ENCODE measurements around the gene BCAS3.

BCAS3 gene

GRCh38 chr17:61072648-61073047 lies 395.0 kb downstream of the BCAS3 start:
- no peaks in the 10 kb centered on the region for H3K27me3 ChIP-seq (replicated peaks)

GRCh38 chr17:61073131-61073530 lies 395.5 kb downstream of the BCAS3 start:
- Histone ChIP-seq H3K27me3 (replicated peaks) (no peaks in the 10 kb centered on the region), H3K4me3 (ENCODE audit: low read depth, low read length) (no peak overlapping the region), H3K27ac (no peak overlapping the region), H3K36me3 (replicated peaks) (no peaks in the 10 kb centered on the region)
- in situ Hi-C loops (cut with HindIII; ENCODE audit: low pct_ligation_motif_present, low sequenced_read_pairs), result no loop called here
- no peak for DNase-seq
- no peak for TF ChIP-seq CTCF (IDR thresholded peaks at IDR 0.05; ENCODE audit: low read depth, low read length, missing control alignments)

More at GRCh38 chr17:61072648-61073047, 395.0 kb downstream of the BCAS3 start:
- no peak for DNase-seq
- no peak overlapping the region for H3K4me3 ChIP-seq (ENCODE audit: low read depth, low read length)
- no peak for TF ChIP-seq CTCF (IDR thresholded peaks at IDR 0.05; ENCODE audit: low read depth, low read length, missing control alignments)
- H3K27ac ChIP-seq, result no peak overlapping the region
- in situ Hi-C loops (cut with HindIII; ENCODE audit: low pct_ligation_motif_present, low sequenced_read_pairs), result no loop called here
- no peaks in the 10 kb centered on the region for H3K36me3 ChIP-seq (replicated peaks)

DNA sequence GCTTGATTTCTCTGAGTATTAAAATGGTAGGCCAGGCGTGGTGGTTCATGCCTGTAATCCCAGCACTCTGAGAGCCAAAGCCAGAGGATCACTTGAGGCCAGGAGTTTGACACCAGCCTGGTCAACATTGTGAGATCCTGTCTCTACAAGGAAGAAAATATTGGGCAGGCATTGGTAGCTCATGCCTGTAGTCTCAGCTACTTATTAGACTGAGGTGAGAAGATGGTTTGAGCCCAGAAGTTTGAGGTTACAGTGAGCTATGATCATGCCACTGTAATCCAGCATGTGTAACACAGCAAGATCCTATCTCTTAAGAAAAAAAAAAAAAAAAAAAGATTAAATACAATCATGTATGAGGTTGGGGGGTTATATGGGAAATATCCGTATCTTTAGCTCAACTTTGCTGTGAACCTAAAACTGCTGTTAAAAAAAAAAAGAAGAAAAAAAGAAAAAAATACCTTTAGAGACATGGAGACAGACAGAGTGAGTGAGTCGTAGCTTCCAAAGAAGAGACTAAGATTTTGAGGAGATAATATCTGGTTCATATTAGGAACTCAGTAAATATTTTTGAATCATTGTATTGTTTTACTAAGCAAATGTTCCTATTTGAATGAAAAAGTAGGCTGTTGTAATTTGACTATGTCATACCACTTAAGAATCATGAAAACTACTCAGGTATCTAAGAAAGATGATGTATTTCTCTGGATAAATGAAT lies 396.3 kb downstream of the BCAS3 start:
- no peaks in the 10 kb centered on the region for H3K27me3 ChIP-seq (replicated peaks)
- no peaks in the 10 kb centered on the region for H3K36me3 ChIP-seq (replicated peaks)
- TF ChIP-seq CTCF (IDR thresholded peaks at IDR 0.05; ENCODE audit: low read depth, low read length, missing control alignments), result no peak
- no peak overlapping the region for H3K27ac ChIP-seq
- H3K4me3 ChIP-seq (ENCODE audit: low read depth, low read length), result no peak overlapping the region
- in situ Hi-C loops (cut with HindIII; ENCODE audit: low pct_ligation_motif_present, low sequenced_read_pairs), result no loop called here
- DNase-seq, result no peak

- H3K27ac ChIP-seq, result no peak overlapping the region
- H3K27me3 ChIP-seq (replicated peaks), result no peaks in the 10 kb centered on the region
Measured at GRCh38 chr17:61075988-61076387, 398.3 kb downstream of the BCAS3 start.

DNA sequence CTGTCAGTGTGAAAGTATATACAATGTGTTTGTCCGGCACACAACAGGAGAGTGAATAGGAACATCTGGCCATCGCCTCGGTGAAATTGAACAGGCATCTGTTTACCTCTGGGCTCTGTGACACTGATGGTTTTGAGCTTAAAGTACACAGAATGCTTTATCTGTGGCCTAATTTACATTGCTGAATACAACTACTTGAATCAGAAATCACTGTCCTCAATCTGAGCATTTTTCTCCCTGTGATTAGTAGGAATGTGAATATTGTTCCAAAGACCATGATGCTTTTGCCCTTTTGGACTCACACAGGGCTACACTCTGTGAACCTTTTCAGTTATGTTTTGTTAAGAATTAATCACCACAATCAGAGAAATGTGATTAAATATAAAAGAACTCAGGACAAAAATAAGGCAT lies 399.0 kb downstream of the BCAS3 start:
- Histone ChIP-seq H3K4me3 (ENCODE audit: low read depth, low read length) (no peak overlapping the region), H3K27ac (peak overlapping the region; percentile 7), H3K36me3 (replicated peaks) (no peaks in the 10 kb centered on the region), H3K27me3 (replicated peaks) (no peaks in the 10 kb centered on the region)
- in situ Hi-C loops (cut with HindIII; ENCODE audit: low pct_ligation_motif_present, low sequenced_read_pairs), result no loop called here
- TF ChIP-seq CTCF (IDR thresholded peaks at IDR 0.05; ENCODE audit: low read depth, low read length, missing control alignments), result no peak
- DNase-seq, result peak; percentile 18

More at GRCh38 chr17:61075988-61076387, 398.3 kb downstream of the BCAS3 start:
- H3K36me3 ChIP-seq (replicated peaks), result no peaks in the 10 kb centered on the region
- no peak overlapping the region for H3K4me3 ChIP-seq (ENCODE audit: low read depth, low read length)
- in situ Hi-C loops (cut with HindIII; ENCODE audit: low pct_ligation_motif_present, low sequenced_read_pairs), result no loop called here
- DNase-seq, result no peak
- no peak for TF ChIP-seq CTCF (IDR thresholded peaks at IDR 0.05; ENCODE audit: low read depth, low read length, missing control alignments)

DNA sequence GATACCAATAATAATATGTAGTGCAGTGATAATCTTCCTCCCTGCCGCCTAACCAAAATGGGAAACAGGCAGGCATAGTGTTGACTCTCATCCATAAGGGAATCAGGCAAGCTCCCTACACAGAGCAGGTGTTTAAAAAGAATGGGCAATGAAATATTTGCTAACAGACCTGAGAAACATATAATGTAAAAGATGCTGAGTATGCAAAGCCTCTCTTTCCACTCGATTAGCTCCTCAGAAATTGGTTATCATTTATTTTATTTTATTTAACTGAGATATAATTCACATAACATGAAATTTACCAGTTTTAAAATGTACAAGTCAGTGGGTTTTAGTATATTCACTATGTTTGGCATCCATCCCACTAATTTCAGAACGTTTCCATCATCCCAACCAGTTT lies 404.3 kb downstream of the BCAS3 start:
- in situ Hi-C loops (cut with HindIII; ENCODE audit: low pct_ligation_motif_present, low sequenced_read_pairs), result no loop called here

More for the DNA sequence above, 404.3 kb downstream of the BCAS3 start:
- no peak overlapping the region for H3K4me3 ChIP-seq (ENCODE audit: low read depth, low read length)
- no peaks in the 10 kb centered on the region for H3K36me3 ChIP-seq (replicated peaks)
- no peak for TF ChIP-seq CTCF (IDR thresholded peaks at IDR 0.05; ENCODE audit: low read depth, low read length, missing control alignments)
- no peaks in the 10 kb centered on the region for H3K27me3 ChIP-seq (replicated peaks)
- no peak overlapping the region for H3K27ac ChIP-seq
- DNase-seq, result no peak

Measured in brain microvascular endothelial cell (primary cell).